Measurements from ENCODE around the gene KATNAL2.

Gene KATNAL2

DNA sequence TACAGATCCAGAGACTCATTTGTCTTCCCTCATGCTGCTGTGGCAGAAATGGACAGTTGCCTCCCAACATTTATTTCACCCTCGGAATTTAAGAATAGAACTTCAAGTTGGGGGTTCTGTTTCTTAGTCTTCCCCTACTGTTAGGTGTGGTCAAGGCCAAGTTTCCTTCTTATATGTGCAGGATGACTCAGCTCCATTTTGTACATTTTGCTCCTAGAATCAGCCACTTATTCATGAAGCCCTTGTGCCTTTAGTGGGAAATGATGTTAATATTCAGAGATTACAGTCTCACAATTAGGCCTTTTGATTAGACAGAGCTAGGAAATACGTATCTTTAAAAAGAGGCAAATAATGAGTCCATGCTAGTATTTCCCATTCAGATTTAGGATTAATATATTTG is 164.2 kb downstream of the KATNAL2 start:
- TF ChIP-seq, protein P1, sequence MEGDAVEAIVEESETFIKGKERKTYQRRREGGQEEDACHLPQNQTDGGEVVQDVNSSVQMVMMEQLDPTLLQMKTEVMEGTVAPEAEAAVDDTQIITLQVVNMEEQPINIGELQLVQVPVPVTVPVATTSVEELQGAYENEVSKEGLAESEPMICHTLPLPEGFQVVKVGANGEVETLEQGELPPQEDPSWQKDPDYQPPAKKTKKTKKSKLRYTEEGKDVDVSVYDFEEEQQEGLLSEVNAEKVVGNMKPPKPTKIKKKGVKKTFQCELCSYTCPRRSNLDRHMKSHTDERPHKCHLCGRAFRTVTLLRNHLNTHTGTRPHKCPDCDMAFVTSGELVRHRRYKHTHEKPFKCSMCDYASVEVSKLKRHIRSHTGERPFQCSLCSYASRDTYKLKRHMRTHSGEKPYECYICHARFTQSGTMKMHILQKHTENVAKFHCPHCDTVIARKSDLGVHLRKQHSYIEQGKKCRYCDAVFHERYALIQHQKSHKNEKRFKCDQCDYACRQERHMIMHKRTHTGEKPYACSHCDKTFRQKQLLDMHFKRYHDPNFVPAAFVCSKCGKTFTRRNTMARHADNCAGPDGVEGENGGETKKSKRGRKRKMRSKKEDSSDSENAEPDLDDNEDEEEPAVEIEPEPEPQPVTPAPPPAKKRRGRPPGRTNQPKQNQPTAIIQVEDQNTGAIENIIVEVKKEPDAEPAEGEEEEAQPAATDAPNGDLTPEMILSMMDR (IDR thresholded peaks at IDR 0.05; ENCODE audit: control insufficient read depth, extremely low read depth, insufficient read depth) = no peak
- DNase-seq (ENCODE audit: low read depth) = no peak
- H3K4me3 ChIP-seq (ENCODE audit: low read depth, low read length) = no peak overlapping the region

DNA sequence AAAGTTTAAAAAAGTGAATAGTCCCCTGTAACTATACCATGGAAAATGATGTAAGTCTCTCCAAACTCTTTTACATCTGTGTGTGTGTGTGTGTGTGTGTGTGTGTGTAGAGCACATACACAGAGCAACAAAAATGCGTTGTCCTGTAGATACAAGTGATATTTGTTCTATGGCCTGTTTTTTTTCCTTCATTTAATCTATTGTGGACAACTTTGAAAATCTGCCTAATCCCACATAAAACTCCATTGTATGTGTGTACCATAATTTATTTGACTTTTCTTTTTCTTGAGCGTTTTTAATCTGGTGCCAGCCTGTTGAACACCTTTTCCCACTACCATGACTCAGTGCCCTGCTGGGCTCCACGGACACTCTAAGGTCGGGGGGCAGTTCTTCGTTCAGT is 170.3 kb downstream of the KATNAL2 start:
- no peak for DNase-seq (ENCODE audit: low read depth)
- TF ChIP-seq, protein P1 (IDR thresholded peaks at IDR 0.05; ENCODE audit: control insufficient read depth, extremely low read depth, insufficient read depth) = no peak
- H3K4me3 ChIP-seq (ENCODE audit: low read depth, low read length) = no peak overlapping the region

DNA sequence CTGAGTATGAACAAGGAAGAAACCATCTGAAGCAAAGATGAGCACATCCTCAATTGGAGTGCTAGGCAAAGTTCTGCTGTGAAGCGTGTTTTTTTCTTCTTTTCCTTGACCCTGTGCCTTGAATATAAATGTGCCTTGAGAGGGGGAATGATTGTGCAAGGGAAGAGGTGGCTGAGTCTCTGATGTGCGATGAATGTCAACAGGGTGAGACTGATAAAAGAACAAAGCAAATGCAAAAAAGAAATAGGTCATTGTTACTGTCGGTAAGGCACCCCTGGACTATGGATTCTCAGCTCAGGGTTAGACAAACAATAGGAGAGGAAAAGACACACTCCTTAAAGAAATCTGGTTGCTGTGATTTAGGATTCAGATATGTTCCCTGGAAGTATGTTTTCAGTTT is 178.4 kb downstream of the KATNAL2 start:
- no peak overlapping the region for H3K4me3 ChIP-seq (ENCODE audit: low read depth, low read length)
- TF ChIP-seq, protein P1 (IDR thresholded peaks at IDR 0.05; ENCODE audit: control insufficient read depth, extremely low read depth, insufficient read depth) = no peak
- no peak for DNase-seq (ENCODE audit: low read depth)

DNA sequence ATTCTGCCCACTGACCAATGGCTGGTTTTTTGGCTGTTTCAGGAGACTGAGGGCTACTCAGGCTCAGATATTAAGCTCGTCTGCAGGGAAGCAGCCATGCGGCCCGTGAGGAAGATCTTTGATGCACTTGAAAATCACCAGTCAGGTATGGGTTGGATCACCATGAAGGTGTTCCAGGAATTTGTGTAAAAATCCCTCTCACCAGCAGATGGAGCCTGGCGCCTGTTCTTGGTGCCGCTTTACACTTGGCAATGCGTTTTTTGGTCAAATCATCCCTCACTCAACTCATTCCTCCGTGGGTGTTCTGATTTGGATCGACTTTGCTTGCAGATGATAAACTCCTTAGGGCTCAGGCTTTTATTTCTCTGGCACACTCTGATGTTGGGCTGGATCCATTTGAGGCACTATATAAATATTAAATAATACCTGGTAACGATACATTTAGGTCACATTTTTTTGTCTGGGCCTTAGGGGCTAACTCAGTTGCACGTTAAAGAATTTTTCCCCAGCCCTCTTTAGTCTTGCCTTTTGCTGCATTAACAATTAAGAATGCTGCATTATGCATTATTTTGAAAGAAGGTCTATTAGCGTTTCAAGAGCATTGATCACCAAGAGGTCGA is 182.9 kb downstream of the KATNAL2 start:
- TF ChIP-seq, protein P1 (IDR thresholded peaks at IDR 0.05; ENCODE audit: control insufficient read depth, extremely low read depth, insufficient read depth) = peak; percentile 82
- no peak overlapping the region for H3K4me3 ChIP-seq (ENCODE audit: low read depth, low read length)
- no peak for DNase-seq (ENCODE audit: low read depth)

DNA sequence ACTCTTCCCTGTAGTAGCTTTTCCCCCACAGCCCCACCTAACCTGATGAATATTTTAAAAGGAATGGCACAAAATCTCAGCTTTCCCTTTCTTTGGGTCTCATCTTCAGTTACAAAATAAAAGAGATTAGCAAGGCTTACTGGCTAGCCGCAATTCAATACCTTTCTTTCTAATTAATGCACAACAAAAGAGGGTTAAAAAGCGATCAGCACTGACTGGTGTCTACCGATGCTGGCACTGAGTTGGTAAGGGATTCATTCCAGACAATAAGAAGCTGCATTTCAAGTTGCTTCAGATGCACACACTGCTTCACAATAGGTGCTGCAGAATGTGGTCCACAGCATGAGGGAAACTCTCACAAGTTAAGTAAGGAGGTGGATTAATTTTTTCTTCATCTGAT is 191.0 kb downstream of the KATNAL2 start:
- no peak overlapping the region for H3K4me3 ChIP-seq (ENCODE audit: low read depth, low read length)
- TF ChIP-seq, protein P1 (IDR thresholded peaks at IDR 0.05; ENCODE audit: control insufficient read depth, extremely low read depth, insufficient read depth) = no peak

DNA sequence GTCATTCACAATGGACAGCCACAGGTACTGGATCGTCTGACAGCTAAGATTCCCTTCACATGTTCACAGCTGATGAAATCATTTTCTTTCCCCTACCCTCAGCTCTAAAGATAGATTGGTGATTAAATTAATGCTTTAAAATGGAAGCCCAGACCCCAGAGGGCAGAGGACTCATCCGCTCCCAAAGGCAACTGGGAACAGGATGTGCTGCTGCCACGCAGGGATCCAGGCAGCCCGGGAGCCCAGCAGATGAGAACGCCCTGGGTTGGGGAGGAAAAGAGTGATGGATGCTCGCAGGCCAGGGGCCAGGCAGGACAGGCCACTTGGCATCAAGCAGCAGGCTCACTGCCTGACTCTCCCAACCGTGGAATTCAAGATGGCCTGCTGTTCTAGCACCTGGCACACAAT is 191.6 kb downstream of the KATNAL2 start:
- H3K4me3 ChIP-seq (ENCODE audit: low read depth, low read length) = no peak overlapping the region
- DNase-seq (ENCODE audit: low read depth) = no peak
- TF ChIP-seq, protein P1 (IDR thresholded peaks at IDR 0.05; ENCODE audit: control insufficient read depth, extremely low read depth, insufficient read depth) = no peak

More for the DNA sequence above, 191.0 kb downstream of the KATNAL2 start:
- DNase-seq (ENCODE audit: low read depth) = no peak

DNA sequence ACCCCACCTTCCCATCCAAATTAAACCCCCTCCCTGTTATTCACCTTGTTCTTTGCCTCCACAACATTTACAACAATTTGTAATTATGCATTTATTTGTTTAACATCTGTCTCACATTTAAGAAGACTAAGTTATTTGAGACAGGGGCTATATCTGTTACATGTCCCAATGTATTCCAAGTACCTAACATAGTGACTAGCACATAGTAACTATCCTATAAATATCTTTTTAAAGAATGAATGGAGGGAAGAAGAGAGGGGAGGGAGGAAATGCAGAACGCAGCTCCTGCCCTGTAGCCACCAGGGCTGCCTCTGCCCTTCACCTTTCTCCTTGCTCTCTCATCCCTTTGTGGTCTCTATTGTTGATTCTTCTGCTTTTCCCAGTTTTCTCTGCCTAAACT is 192.3 kb downstream of the KATNAL2 start:
- TF ChIP-seq, protein P1 (IDR thresholded peaks at IDR 0.05; ENCODE audit: control insufficient read depth, extremely low read depth, insufficient read depth) = no peak
- DNase-seq (ENCODE audit: low read depth) = no peak

More for the DNA sequence above, 192.3 kb downstream of the KATNAL2 start:
- H3K4me3 ChIP-seq (ENCODE audit: low read depth, low read length) = no peak overlapping the region
